GM23338 (cell line): ENCODE data around the gene PCDHB4. TPM values are rescaled to one million over a fixed set of nuclear protein-coding genes. Genes with fewer than 3 reads are reported as not detected.

ENCODE experiments used
- ATAC-seq: fragments of 200-7000 bp; cut with Tn5 transposase; 3 replicates; pipeline ENCODE4 v1.9.1; 2020
- DNase-seq: peaks from one replicate; pipeline ENCODE4 v3.0.0-alpha.2; 2015; ENCODE audit warnings: low spot score
- H2AFZ ChIP-seq: fragments of 200-600 bp; sonication (generic); 2 replicates; pipeline ENCODE4 v1.8.0; 2016; ENCODE audit warnings: antibody characterized with exemption, mild to moderate bottlenecking, moderate library complexity
- H3F3A ChIP-seq: fragments of 200-600 bp; sonication (generic); replicated peaks from 2 replicates; pipeline ENCODE4 v1.8.0; 2017; ENCODE audit warnings: antibody characterized with exemption, mixed run types, low read depth
- H3K27ac ChIP-seq: fragments of 200-600 bp; sonication (generic); 2 replicates; pipeline ENCODE4 v1.6.1; 2016; ENCODE audit warnings: low read depth
- H3K27me3 ChIP-seq: fragments of 200-600 bp; sonication (generic); 2 replicates; pipeline ENCODE4 v1.8.0; 2016; ENCODE audit warnings: mild to moderate bottlenecking, mixed run types, moderate library complexity; ENCODE audit not compliant: insufficient read depth
- H3K36me3 ChIP-seq: fragments of 200-600 bp; sonication (generic); 2 replicates; pipeline ENCODE4 v1.8.0; 2016; ENCODE audit warnings: mild to moderate bottlenecking; ENCODE audit not compliant: insufficient read depth
- H3K4me1 ChIP-seq: fragments of 200-600 bp; sonication (generic); 2 replicates; pipeline ENCODE4 v1.8.0; 2016; ENCODE audit warnings: mild to moderate bottlenecking, moderate library complexity; ENCODE audit not compliant: insufficient read depth
- H3K4me2 ChIP-seq: fragments of 200-600 bp; sonication (generic); 2 replicates; pipeline ENCODE4 v1.7.1; 2017; ENCODE audit warnings: mixed run types
- H3K4me3 ChIP-seq: fragments of 200-600 bp; sonication (generic); 2 replicates; pipeline ENCODE4 v1.6.1; 2016; ENCODE audit warnings: mixed run types
- H3K79me2 ChIP-seq: fragments of 200-600 bp; sonication (generic); replicated peaks from 2 replicates; pipeline ENCODE4 v1.8.0; 2017; ENCODE audit warnings: mild to moderate bottlenecking; ENCODE audit not compliant: insufficient read depth
- H3K9me2 ChIP-seq: fragments of 200-600 bp; sonication (generic); 2 replicates; pipeline ENCODE4 v1.8.0; 2017; ENCODE audit not compliant: insufficient read depth
- H4K20me1 ChIP-seq: fragments of 200-600 bp; sonication (generic); replicated peaks from 2 replicates; pipeline ENCODE4 v1.8.0; 2017; ENCODE audit warnings: mild to moderate bottlenecking; ENCODE audit not compliant: insufficient read depth
- H3K27ac Mint-ChIP-seq: 2 replicates; pipeline ENCODE4 v1.8.0; 2020; ENCODE audit warnings: inconsistent platforms, mild to moderate bottlenecking, moderate library complexity, mixed read lengths
- H3K27me3 Mint-ChIP-seq: 3 replicates; pipeline ENCODE4 v1.8.0; 2022; ENCODE audit warnings: low read depth, mild to moderate bottlenecking, moderate library complexity, mixed read lengths, inconsistent platforms; ENCODE audit not compliant: insufficient read depth, poor library complexity
- H3K36me3 Mint-ChIP-seq: 3 replicates; pipeline ENCODE4 v1.8.0; 2021; ENCODE audit warnings: low read depth, mild to moderate bottlenecking, inconsistent platforms, moderate library complexity, mixed read lengths
- H3K4me1 Mint-ChIP-seq: 3 replicates; pipeline ENCODE4 v1.8.0; 2020; ENCODE audit warnings: mild to moderate bottlenecking, inconsistent platforms, mixed read lengths
- H3K4me3 Mint-ChIP-seq: 3 replicates; pipeline ENCODE4 v1.8.0; 2021; ENCODE audit warnings: moderate library complexity, mild to moderate bottlenecking, inconsistent platforms, mixed read lengths
- H3K9me3 Mint-ChIP-seq: 3 replicates; pipeline ENCODE4 v1.8.0; 2020; ENCODE audit warnings: moderate library complexity, mild to moderate bottlenecking, inconsistent platforms, mixed read lengths
- CREB1 ChIP-seq: fragments of 250-450 bp; sonication (Bioruptor Pico); IDR thresholded peaks from 2 replicates; pipeline ENCODE4 v1.5.0; 2020; ENCODE audit warnings: low read depth, mild to moderate bottlenecking, moderate library complexity
- CTCF ChIP-seq, 2 experiments: fragments of 200-600 bp in 1 of 2; sonication (generic) in 1 of 2; conservative IDR thresholded peaks; 2 replicates each; pipeline versions ENCODE4 v1.5.1 to v1.6.1; 2016 to 2017; ENCODE audit warnings: antibody characterized with exemption in 2 of 2, low read depth in 2 of 2, mild to moderate bottlenecking in 2 of 2, moderate library complexity in 1 of 2
- ETS1 ChIP-seq: IDR thresholded peaks from 2 replicates; pipeline ENCODE4 v1.6.1; 2016; ENCODE audit warnings: antibody characterized with exemption
- EZH2 ChIP-seq: fragments of 200-600 bp; sonication (generic); IDR thresholded peaks from one replicate; pipeline ENCODE4 v1.8.0; 2017; ENCODE audit warnings: antibody characterized with exemption, mild to moderate bottlenecking, low read depth; ENCODE audit not compliant: unreplicated experiment
- EZH2phosphoT487 ChIP-seq: fragments of 200-600 bp; sonication (generic); IDR thresholded peaks from one replicate; pipeline ENCODE4 v1.8.1; 2018; ENCODE audit warnings: antibody characterized with exemption; ENCODE audit not compliant: unreplicated experiment
- JUNB ChIP-seq: IDR thresholded peaks from one replicate; pipeline ENCODE4 v1.6.1; 2016; ENCODE audit warnings: antibody characterized with exemption; ENCODE audit not compliant: unreplicated experiment
- NANOG ChIP-seq: IDR thresholded peaks from 2 replicates; pipeline ENCODE4 v1.6.1; 2016; ENCODE audit warnings: antibody characterized with exemption, borderline replicate concordance
- POLR2AphosphoS5 ChIP-seq: IDR thresholded peaks from 2 replicates; pipeline ENCODE4 v1.6.1; 2016; ENCODE audit warnings: antibody characterized with exemption, low read depth
- REST ChIP-seq: IDR thresholded peaks from one replicate; pipeline ENCODE4 v1.6.1; 2018; ENCODE audit warnings: antibody characterized with exemption; ENCODE audit not compliant: unreplicated experiment
- STAT1 ChIP-seq: IDR thresholded peaks from one replicate; pipeline ENCODE4 v1.6.1; 2016; ENCODE audit warnings: antibody characterized with exemption; ENCODE audit not compliant: unreplicated experiment
- ZNF114 ChIP-seq: fragments of 250-450 bp; sonication (Bioruptor Pico); IDR thresholded peaks from 2 replicates; pipeline ENCODE4 v1.5.0; 2020; ENCODE audit warnings: mild to moderate bottlenecking, moderate library complexity
- ZNF331 ChIP-seq: fragments of 250-450 bp; sonication (Bioruptor Pico); IDR thresholded peaks from 2 replicates; pipeline ENCODE4 v1.5.0; 2020; ENCODE audit warnings: low read depth, mild to moderate bottlenecking, moderate library complexity
- ZNF462 ChIP-seq: fragments of 250-450 bp; sonication (Bioruptor Pico); IDR thresholded peaks from 2 replicates; pipeline ENCODE4 v1.5.0; 2020; ENCODE audit warnings: mild to moderate bottlenecking, moderate library complexity
- polyA plus RNA-seq: library from polyadenylated mRNA; unstranded; fragments of >200 nt; fragmentation: Nextera tagmentation; extraction: Ambion mirVana; gene quantifications from 2 replicates; pipeline ENCODE4 v1.2.1, GENCODE V29; 2016
- total RNA-seq: library from RNA; depleted of rRNA; stranded (reverse); fragments of >200 nt; shearing (Covaris generic); gene quantifications from 2 replicates; pipeline ENCODE4 v1.2.3, GENCODE V29; 2014

Gene PCDHB4
- total and polyA plus RNA-seq, 2 experiments from 2014 or later = 1.3 to 2.7 TPM

- H3K79me2 ChIP-seq = no peaks in the 10 kb centered on the region
- no peaks in the 10 kb centered on the region for H3K36me3 ChIP-seq
- H3K27me3 Mint-ChIP-seq = peaks cover 8% of the 10 kb centered on the region
- ATAC-seq = no peak
- H3K9me2 ChIP-seq = no peaks in the 10 kb centered on the region
- H3K9me3 Mint-ChIP-seq = peaks cover 6% of the 10 kb centered on the region; the same call in 2 of the 3 replicates
- no peak overlapping the region for H3K27ac ChIP-seq
- no peaks in the 10 kb centered on the region; the same call in 1 of the 3 replicates for H3K4me1 Mint-ChIP-seq
- no peaks in the 10 kb centered on the region; the same call in 1 of the 3 replicates for H3K36me3 Mint-ChIP-seq
- no peaks in the 10 kb centered on the region for H3F3A ChIP-seq
- no peak overlapping the region for H3K4me3 Mint-ChIP-seq
- H3K27me3 ChIP-seq = peaks cover 19% of the 10 kb centered on the region; the same call in 1 of the 2 replicates
- no peak for DNase-seq
- no peak overlapping the region for H3K4me3 ChIP-seq
- no peak overlapping the region for H2AFZ ChIP-seq
- no peaks in the 10 kb centered on the region for H4K20me1 ChIP-seq
- H3K4me2 ChIP-seq = no peak overlapping the region
- H3K4me1 ChIP-seq = peaks cover 10% of the 10 kb centered on the region
- no peak for TF ChIP-seq NANOG
- no peak for TF ChIP-seq ZNF114
- no peak for TF ChIP-seq STAT1
- no peak for TF ChIP-seq POLR2AphosphoS5
- TF ChIP-seq JUNB = no peak
- no peak for TF ChIP-seq EZH2phosphoT487
- no peak for TF ChIP-seq CTCF (conservative IDR thresholded peaks at IDR 0.05; ENCODE audit: low read depth in 2 of 2)
- no peak for TF ChIP-seq ZNF331
- no peak for TF ChIP-seq REST
- no peak for TF ChIP-seq ZNF462 (CRISPR knock-in tag)
- no peak for TF ChIP-seq EZH2
- TF ChIP-seq ETS1 = no peak
- no peak for TF ChIP-seq CREB1 (CRISPR knock-in tag)
- H3K27ac Mint-ChIP-seq = no peak overlapping the region
Measured at GRCh38 chr5:141082228-141082627, 39.4 kb upstream of the PCDHB4 start.
